ENCODE measurements around the gene TLR7. TPM values are rescaled to one million over a fixed set of nuclear protein-coding genes. Genes with fewer than 3 reads are reported as not detected.

TLR7 gene
- total and polyA plus RNA-seq, 10 donors = 2.5 to 9.2 (median 4.8) TPM

DNA sequence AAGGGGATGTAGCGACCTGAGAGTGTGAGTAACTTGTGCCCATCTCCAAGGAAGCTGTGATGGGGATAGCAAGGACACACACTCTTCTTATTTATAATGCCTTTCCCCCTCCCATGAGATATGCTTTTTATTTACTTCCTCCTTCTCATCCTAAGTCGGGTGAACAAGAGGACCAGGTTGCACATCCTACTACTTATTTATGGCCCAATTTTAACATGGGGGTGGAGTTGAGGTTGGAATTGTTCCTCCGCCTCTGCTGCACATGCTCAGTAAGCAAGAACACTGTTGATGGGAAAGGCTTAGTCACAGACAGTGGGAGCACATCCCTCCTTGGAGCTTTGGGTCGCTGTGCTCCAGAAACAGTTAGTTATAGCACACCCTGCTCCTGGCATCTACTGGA is 24.3 kb downstream of the TLR7 start:
- no peak for TF ChIP-seq POLR2A (IDR thresholded peaks at IDR 0.05)
- no peak for TF ChIP-seq CTCF (IDR thresholded peaks at IDR 0.05 in 8 of 11, conservative IDR thresholded peaks at IDR 0.05 in 3 of 11)
- no peak for TF ChIP-seq POLR2AphosphoS5 (IDR thresholded peaks at IDR 0.05)
- WGBS, 5 donors = 49 to 72% (median 66%) methylated on average over 4 of the region's 4 CpGs
- Histone ChIP-seq H3K4me1 (peaks cover 3 to 62% (median 22%) of the 10 kb centered on the region in 6 donors), H3K9me3 (no peaks in the 10 kb centered on the region), H3K36me3 (no peaks in the 10 kb centered on the region), H3K27ac (peak overlapping the region in 7 of 8 donors; percentile 35 to 81 (median 73)), H3K4me3 (no peak overlapping the region), H3K27me3 (replicated peaks in 1 of 7) (peaks cover 0 to 2% (median 0%) of the 10 kb centered on the region in 7 donors)
- DNase-seq = no peak
- intact Hi-C loops (cut with DNase I; ENCODE audit: low total_unique reads) = loop anchor here (10.0 kb wide), 1 partner anchor 76 kb away; no protein-coding TSS in a partner anchor

DNA sequence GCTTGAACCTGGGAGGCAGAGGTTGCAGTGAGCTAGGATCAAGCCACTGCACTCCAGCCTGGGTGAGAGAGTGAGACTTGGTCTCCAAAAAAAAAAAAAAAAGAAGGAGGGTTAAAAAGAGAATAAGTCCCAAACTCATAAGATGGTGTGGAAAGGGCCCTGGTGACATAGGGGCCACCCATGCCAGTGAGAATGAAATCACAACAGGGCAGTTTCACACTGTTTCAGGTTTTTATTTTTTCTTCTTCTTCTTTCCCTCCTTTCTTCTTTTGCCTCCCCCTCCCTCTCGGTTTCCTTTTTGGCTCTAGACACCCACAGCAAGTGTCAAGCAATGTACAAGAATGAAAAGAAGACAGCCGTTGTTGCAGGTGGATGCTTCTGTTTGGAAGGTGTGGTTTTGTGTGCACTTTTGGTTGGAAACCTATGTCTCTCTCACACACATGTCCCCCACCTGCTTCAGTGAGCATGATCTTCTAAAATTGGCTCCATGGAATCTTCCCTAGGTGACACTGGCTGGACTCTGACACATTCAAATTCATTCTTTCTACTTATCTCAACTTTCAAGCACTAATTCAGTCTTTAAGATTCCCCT is 25.1 kb downstream of the TLR7 start:
- 7 to 30% (median 11%) methylated on average over 2 of the region's 2 CpGs for WGBS, 5 donors
- TF ChIP-seq POLR2A (IDR thresholded peaks at IDR 0.05) (no peak), POLR2AphosphoS5 (IDR thresholded peaks at IDR 0.05) (no peak), CTCF (IDR thresholded peaks at IDR 0.05 in 8 of 11, conservative IDR thresholded peaks at IDR 0.05 in 3 of 11) (no peak)
- DNase-seq = no peak
- peaks cover 1 to 62% (median 24%) of the 10 kb centered on the region in 6 donors for H3K4me1 ChIP-seq
- peak overlapping the region in 3 of 8 donors; percentile 79 to 81 (median 81) for H3K27ac ChIP-seq
- H3K27me3 ChIP-seq (replicated peaks in 1 of 7) = peaks cover 0 to 2% (median 0%) of the 10 kb centered on the region in 7 donors
- H3K4me3 ChIP-seq = no peak overlapping the region
- H3K9me3 ChIP-seq = no peaks in the 10 kb centered on the region
- H3K36me3 ChIP-seq = no peaks in the 10 kb centered on the region
- intact Hi-C loops (cut with DNase I; ENCODE audit: low total_unique reads) = loop anchor here (10.0 kb wide), 1 partner anchor 77 kb away; no protein-coding TSS in a partner anchor

- Histone ChIP-seq H3K27ac (peak overlapping the region in 2 of 8 donors; percentile 28 to 81), H3K4me1 (peaks cover 0 to 62% (median 24%) of the 10 kb centered on the region in 6 donors), H3K9me3 (no peaks in the 10 kb centered on the region), H3K36me3 (no peaks in the 10 kb centered on the region), H3K27me3 (replicated peaks in 1 of 7) (peaks cover 0 to 2% (median 0%) of the 10 kb centered on the region in 7 donors), H3K4me3 (no peak overlapping the region)
- no peak for TF ChIP-seq CTCF (IDR thresholded peaks at IDR 0.05 in 8 of 11, conservative IDR thresholded peaks at IDR 0.05 in 3 of 11)
- DNase-seq = no peak
- intact Hi-C loops (cut with DNase I; ENCODE audit: low total_unique reads) = loop anchor here (10.0 kb wide), 1 partner anchor 78 kb away; no protein-coding TSS in a partner anchor
- 21 to 83% (median 67%) methylated on average over 2 of the region's 2 CpGs for WGBS, 5 donors
Observed at GRCh38 chrX:12892716-12893115, 25.8 kb downstream of the TLR7 start.
